ENCODE data around the gene FBXW8.

GRCh38 chr12:117015811-117016210 is 105.1 kb downstream of the FBXW8 start:
- TF ChIP-seq CTCF (conservative IDR thresholded peaks at IDR 0.05) = no peak
- TF ChIP-seq ZFX (IDR thresholded peaks at IDR 0.05) = no peak
